Lower leg skin (tissue), 4 donors: ENCODE measurements around the gene FAM219B. TPM values are rescaled to one million over a fixed set of nuclear protein-coding genes. Genes with fewer than 3 reads are reported as not detected.
"Not testable (repeated sequence)": the region's sequence is repeated elsewhere in the genome, so short reads cannot be mapped to it uniquely, and the experiment has no call there.

Source experiments
- DNase-seq, 2 donors: peaks; one replicate each; pipeline ENCODE4 v3.0.0-alpha.2; 2019; ENCODE audit warnings: low spot score in 2 of 2
- H3K4me3 ChIP-seq: fragments of 200-600 bp; sonication (generic); 2 replicates; pipeline ENCODE4 v1.5.1; 2017; ENCODE audit warnings: mild to moderate bottlenecking, low read depth; ENCODE audit not compliant: poor library complexity, severe bottlenecking
- POLR2A ChIP-seq, 2 donors: fragments of 450-650 bp; IDR thresholded peaks; one replicate each; pipeline ENCODE4 v1.6.1; 2016 to 2017; ENCODE audit warnings: antibody characterized with exemption in 2 of 2, mild to moderate bottlenecking in 1 of 2, moderate library complexity in 1 of 2
- WGBS, 2 donors: methylation state at CpG; one replicate each; pipeline ENCODE4 v1.1.5; 2018; 5-methylcytosine and 5-hydroxymethylcytosine counted together
- intact Hi-C: fragments of 100-400 bp; cut with DNase I; formaldehyde crosslinking; loops from one replicate; pipeline ENCODE4 v1.15.0; 2023; ENCODE audit warnings: low total_unique reads
- total RNA-seq, 4 donors: library from RNA; depleted of rRNA; stranded (reverse); fragments of >200 nt; gene quantifications; one replicate each; pipeline ENCODE4 v1.1.0, GENCODE V29; 2016
- TF ChIP-seq, protein P1 (sequence below), 3 donors: fragments of 450-650 bp; IDR thresholded peaks; one replicate each; pipeline ENCODE4 v1.5.1; 2016; ENCODE audit warnings: antibody characterized with exemption in 3 of 3, mild to moderate bottlenecking in 3 of 3, moderate library complexity in 2 of 3

The FAM219B gene
- total RNA-seq, 4 donors from 2014 or later, result 60.3 to 72.6 (median 67.5) TPM

DNA sequence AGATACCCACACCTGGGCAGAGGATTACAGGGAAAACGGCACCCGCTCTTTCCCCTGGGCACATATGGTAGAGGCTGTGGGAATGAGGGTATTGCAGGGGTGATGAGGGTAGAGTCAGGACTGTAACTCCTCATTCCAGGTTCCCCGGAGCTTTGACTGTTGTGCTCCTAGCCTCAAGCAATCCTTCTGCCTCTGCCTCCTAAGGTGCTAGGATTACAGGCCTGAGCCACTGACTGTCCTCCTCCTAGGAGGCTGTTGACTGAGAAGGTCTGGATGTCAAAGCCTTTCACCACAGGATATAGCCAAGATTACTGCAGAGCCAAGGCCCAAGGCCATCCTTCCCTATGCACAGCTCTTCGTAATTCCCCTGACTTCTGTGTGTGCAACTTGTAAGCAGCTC lies 17.9 kb downstream of the FAM219B start:
- no peak for TF ChIP-seq POLR2A (IDR thresholded peaks at IDR 0.05)
- TF ChIP-seq, protein P1, sequence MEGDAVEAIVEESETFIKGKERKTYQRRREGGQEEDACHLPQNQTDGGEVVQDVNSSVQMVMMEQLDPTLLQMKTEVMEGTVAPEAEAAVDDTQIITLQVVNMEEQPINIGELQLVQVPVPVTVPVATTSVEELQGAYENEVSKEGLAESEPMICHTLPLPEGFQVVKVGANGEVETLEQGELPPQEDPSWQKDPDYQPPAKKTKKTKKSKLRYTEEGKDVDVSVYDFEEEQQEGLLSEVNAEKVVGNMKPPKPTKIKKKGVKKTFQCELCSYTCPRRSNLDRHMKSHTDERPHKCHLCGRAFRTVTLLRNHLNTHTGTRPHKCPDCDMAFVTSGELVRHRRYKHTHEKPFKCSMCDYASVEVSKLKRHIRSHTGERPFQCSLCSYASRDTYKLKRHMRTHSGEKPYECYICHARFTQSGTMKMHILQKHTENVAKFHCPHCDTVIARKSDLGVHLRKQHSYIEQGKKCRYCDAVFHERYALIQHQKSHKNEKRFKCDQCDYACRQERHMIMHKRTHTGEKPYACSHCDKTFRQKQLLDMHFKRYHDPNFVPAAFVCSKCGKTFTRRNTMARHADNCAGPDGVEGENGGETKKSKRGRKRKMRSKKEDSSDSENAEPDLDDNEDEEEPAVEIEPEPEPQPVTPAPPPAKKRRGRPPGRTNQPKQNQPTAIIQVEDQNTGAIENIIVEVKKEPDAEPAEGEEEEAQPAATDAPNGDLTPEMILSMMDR (IDR thresholded peaks at IDR 0.05), result no peak
- H3K4me3 ChIP-seq, result no peak overlapping the region
- intact Hi-C loops, result no loop called here
- no peak for DNase-seq
- 90 to 94% methylated on average over 4 of the region's 4 CpGs for WGBS, 2 donors

DNA sequence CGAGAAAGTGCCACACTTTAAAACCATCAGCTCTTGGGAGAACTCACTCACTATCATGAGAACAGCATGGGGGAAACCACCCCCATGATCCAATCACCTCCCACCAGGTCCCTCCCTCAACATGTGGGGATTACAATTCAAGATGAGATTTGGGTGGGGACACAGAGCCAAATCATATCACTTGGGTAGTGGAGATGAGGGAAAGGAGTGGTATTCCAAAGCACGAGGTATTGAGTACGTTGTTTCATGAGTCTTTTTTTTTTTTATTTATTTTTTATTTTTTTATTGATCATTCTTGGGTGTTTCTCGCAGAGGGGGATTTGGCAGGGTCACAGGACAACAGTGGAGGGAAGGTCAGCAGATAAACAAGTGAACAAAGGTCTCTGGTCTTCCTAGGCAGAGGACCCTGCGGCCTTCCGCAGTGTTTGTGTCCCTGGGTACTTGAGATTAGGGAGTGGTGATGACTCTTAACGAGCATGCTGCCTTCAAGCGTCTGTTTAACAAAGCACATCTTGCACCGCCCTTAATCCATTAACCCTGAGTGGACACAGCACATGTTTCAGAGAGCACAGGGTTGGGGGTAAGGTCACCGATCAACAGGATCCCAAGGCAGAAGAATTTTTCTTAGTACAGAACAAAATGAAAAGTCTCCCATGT lies 19.0 kb downstream of the FAM219B start:
- H3K4me3 ChIP-seq, intact Hi-C loops, DNase-seq: not testable (repeated sequence)
- WGBS, 2 donors, result 82 to 89% methylated on average over 10 of the region's 10 CpGs

DNA sequence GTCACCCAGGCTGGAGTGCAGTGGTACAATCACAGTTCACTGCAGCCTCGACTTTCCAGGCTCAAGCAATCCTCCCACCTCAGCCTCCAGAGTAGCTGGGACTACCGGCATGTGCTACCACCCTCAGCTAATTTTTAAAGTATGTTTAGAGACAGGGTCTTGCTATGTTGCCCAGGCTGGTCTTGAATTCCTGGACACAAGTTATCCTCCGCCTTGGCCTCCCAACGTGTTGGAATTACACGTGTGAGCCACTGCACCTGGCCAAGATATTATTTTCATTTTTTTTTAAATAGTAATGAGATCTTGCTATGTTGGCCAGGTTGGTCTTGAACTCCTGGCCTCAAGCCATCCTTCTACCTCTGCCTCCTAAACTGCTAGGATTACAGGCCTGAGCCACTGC lies 21.2 kb downstream of the FAM219B start:
- 94 to 96% methylated on average over 5 of the region's 5 CpGs for WGBS, 2 donors
- no peak for TF ChIP-seq POLR2A (IDR thresholded peaks at IDR 0.05)
- TF ChIP-seq, protein P1 (IDR thresholded peaks at IDR 0.05), result no peak
- intact Hi-C loops, result no loop called here

DNA sequence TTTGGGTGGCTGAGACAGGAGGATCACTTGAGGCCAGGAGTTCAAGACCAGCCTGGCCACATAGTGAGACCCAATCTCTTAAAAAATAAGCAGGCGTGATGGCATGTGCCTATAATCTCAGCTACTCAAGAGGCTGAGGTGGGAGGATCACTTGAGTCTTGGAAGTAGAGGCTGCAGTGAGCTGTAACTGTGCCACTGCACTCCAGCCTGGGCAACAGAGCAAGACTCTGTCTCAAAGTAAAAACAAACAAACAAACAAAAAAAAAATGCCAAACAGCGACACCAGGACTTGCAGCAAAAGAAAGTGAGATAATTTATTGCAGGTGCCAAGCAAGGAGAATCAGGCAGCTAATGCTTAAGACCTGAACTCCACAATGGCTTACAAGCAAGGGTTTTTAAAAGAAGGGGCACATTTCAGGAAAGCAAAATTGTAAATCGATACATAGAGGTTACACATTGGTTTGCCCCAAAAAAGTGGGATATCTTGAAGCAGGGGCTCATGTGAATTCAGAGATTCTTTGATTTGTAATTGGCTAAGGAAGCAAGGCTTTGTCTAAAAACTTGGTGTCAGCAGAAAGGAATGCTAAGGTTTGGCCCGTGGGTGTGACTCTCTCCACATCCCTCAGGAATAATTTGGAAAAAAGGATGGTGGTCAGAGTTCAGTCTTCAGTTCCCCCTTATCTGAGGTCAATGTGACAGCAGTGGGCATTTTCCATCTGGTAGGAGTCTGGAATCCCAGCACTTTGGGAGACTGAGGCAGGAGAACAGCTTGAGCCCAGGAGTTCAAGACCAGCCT lies 22.0 kb downstream of the FAM219B start:
- intact Hi-C loops, result no loop called here
- DNase-seq, result no peak

More for the DNA sequence above, 21.2 kb downstream of the FAM219B start:
- H3K4me3 ChIP-seq, result no peak overlapping the region
- DNase-seq, result no peak

DNA sequence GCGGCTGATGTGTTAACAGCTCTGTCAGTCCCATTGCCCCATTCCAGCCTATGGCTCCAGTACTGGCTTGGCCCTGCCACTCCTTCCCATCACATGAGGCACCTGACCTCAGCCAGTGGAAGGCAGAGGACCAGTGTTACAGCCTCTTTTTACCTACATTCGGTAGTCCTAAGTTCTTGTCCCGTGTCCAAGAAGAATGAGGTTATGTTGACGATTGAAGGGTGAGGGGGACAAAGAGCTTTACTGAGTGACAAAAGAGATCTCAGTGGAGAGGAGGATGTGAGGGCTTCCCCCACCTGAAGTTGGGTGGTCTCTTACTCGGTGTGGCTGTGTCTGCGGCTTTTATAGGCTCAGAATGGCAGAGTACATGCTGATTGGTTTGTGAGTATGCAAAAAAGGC lies 24.1 kb downstream of the FAM219B start:
- no peak for TF ChIP-seq POLR2A (IDR thresholded peaks at IDR 0.05)
- TF ChIP-seq, protein P1 (IDR thresholded peaks at IDR 0.05), result no peak
- no peak for DNase-seq
- intact Hi-C loops, result no loop called here
- no peak overlapping the region for H3K4me3 ChIP-seq
- 92 to 96% methylated on average over 6 of the region's 6 CpGs for WGBS, 2 donors

More for the DNA sequence above, 22.0 kb downstream of the FAM219B start:
- H3K4me3 ChIP-seq, result no peak overlapping the region
- TF ChIP-seq, protein P1 (IDR thresholded peaks at IDR 0.05), result no peak
- TF ChIP-seq POLR2A (IDR thresholded peaks at IDR 0.05), result no peak
- WGBS, 2 donors, result 63 to 74% methylated on average over 4 of the region's 4 CpGs

DNA sequence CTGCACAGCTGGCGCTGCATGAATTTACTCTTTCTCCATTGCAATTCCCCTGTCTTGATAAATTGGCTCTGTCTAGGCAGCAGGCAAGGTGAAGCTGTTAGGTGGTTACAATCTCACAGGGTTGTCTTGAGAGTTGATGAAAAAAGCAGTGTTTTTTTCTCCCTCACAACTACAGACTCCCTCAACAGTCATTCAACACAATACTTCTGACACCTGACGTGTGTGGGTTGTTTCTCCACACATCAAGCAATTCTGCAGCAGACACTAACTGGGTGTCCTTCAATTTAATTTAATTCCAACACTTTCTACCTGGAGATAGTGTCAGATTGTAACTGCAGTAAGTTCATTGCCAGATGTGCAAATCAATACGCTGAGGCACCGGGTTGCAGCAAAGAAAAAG lies 28.4 kb downstream of the FAM219B start:
- intact Hi-C loops, result no loop called here
- no peak for DNase-seq
- no peak overlapping the region for H3K4me3 ChIP-seq
- TF ChIP-seq, protein P1 (IDR thresholded peaks at IDR 0.05), result no peak
- TF ChIP-seq POLR2A (IDR thresholded peaks at IDR 0.05), result no peak
- 68 to 77% methylated on average over 4 of the region's 4 CpGs for WGBS, 2 donors
